Measurements from ENCODE around the gene MDM1.
A peak's percentile ranks its signal among the peaks of the same experiment; 100 is the strongest.

The MDM1 gene

GRCh38 chr12:68370006-68370590 lies 37.9 kb upstream of the MDM1 start:
- Histone ChIP-seq H3K27ac (ENCODE audit: low read depth, low read length) (no peak overlapping the region), H2AFZ (ENCODE audit: low read length, unreplicated experiment) (no peak overlapping the region), H3K79me2 (ENCODE audit: control insufficient read depth, insufficient read depth, low read length, unreplicated experiment) (no peaks in the 10 kb centered on the region), H3K4me1 (ENCODE audit: control insufficient read depth, insufficient read depth, low read length, unreplicated experiment) (peaks cover 19% of the 10 kb centered on the region), H3K4me3 (ENCODE audit: low read depth, low read length) (no peak overlapping the region), H3K27me3 (ENCODE audit: insufficient read depth, low read length) (no peaks in the 10 kb centered on the region), H3K36me3 (ENCODE audit: insufficient read depth, low read length) (no peaks in the 10 kb centered on the region)

- no peak overlapping the region; the same call in 1 of the 2 replicates for H3K4me3 ChIP-seq (ENCODE audit: low read depth, low read length)
- no peaks in the 10 kb centered on the region for H3K36me3 ChIP-seq (ENCODE audit: insufficient read depth, low read length)
- H3K27ac ChIP-seq (ENCODE audit: low read depth, low read length): peak overlapping the region; percentile 82
- H3K4me1 ChIP-seq (ENCODE audit: control insufficient read depth, insufficient read depth, low read length, unreplicated experiment): peaks cover 34% of the 10 kb centered on the region
- no peaks in the 10 kb centered on the region for H3K79me2 ChIP-seq (ENCODE audit: control insufficient read depth, insufficient read depth, low read length, unreplicated experiment)
- H2AFZ ChIP-seq (ENCODE audit: low read length, unreplicated experiment): no peak overlapping the region
- H3K27me3 ChIP-seq (ENCODE audit: insufficient read depth, low read length): no peaks in the 10 kb centered on the region
These were observed 36.2 kb upstream of the MDM1 start for GRCh38 chr12:68368327-68368726.

- H3K4me1 ChIP-seq (ENCODE audit: control insufficient read depth, insufficient read depth, low read length, unreplicated experiment): peaks cover 35% of the 10 kb centered on the region
- H3K79me2 ChIP-seq (ENCODE audit: control insufficient read depth, insufficient read depth, low read length, unreplicated experiment): no peaks in the 10 kb centered on the region
- H3K4me3 ChIP-seq (ENCODE audit: low read depth, low read length): no peak overlapping the region
- no peaks in the 10 kb centered on the region for H3K27me3 ChIP-seq (ENCODE audit: insufficient read depth, low read length)
- H2AFZ ChIP-seq (ENCODE audit: low read length, unreplicated experiment): no peak overlapping the region
- peak overlapping the region; percentile 82 for H3K27ac ChIP-seq (ENCODE audit: low read depth, low read length)
- no peaks in the 10 kb centered on the region for H3K36me3 ChIP-seq (ENCODE audit: insufficient read depth, low read length)
These were observed 35.7 kb upstream of the MDM1 start for GRCh38 chr12:68367903-68368302.

- Histone ChIP-seq H3K79me2 (ENCODE audit: control insufficient read depth, insufficient read depth, low read length, unreplicated experiment) (no peaks in the 10 kb centered on the region), H3K27me3 (ENCODE audit: insufficient read depth, low read length) (no peaks in the 10 kb centered on the region), H2AFZ (ENCODE audit: low read length, unreplicated experiment) (no peak overlapping the region), H3K4me3 (ENCODE audit: low read depth, low read length) (no peak overlapping the region), H3K27ac (ENCODE audit: low read depth, low read length) (peak overlapping the region; percentile 6; the same call in 1 of the 2 replicates), H3K36me3 (ENCODE audit: insufficient read depth, low read length) (no peaks in the 10 kb centered on the region), H3K4me1 (ENCODE audit: control insufficient read depth, insufficient read depth, low read length, unreplicated experiment) (peaks cover 35% of the 10 kb centered on the region)
These were observed 35.0 kb upstream of the MDM1 start for GRCh38 chr12:68367116-68367515.

- Histone ChIP-seq H3K36me3 (ENCODE audit: insufficient read depth, low read length) (no peaks in the 10 kb centered on the region), H3K79me2 (ENCODE audit: control insufficient read depth, insufficient read depth, low read length, unreplicated experiment) (no peaks in the 10 kb centered on the region), H2AFZ (ENCODE audit: low read length, unreplicated experiment) (peak overlapping the region; percentile 34), H3K27me3 (ENCODE audit: insufficient read depth, low read length) (no peaks in the 10 kb centered on the region), H3K4me1 (ENCODE audit: control insufficient read depth, insufficient read depth, low read length, unreplicated experiment) (peaks cover 35% of the 10 kb centered on the region), H3K27ac (ENCODE audit: low read depth, low read length) (peak overlapping the region; percentile 87), H3K4me3 (ENCODE audit: low read depth, low read length) (peak overlapping the region; percentile 39)
These were observed 32.9 kb upstream of the MDM1 start for GRCh38 chr12:68364893-68365725.

- Histone ChIP-seq H3K27ac (ENCODE audit: low read depth, low read length) (peak overlapping the region; percentile 87), H3K36me3 (ENCODE audit: insufficient read depth, low read length) (no peaks in the 10 kb centered on the region), H2AFZ (ENCODE audit: low read length, unreplicated experiment) (peak overlapping the region; percentile 34), H3K4me1 (ENCODE audit: control insufficient read depth, insufficient read depth, low read length, unreplicated experiment) (peaks cover 35% of the 10 kb centered on the region), H3K4me3 (ENCODE audit: low read depth, low read length) (peak overlapping the region; percentile 39), H3K79me2 (ENCODE audit: control insufficient read depth, insufficient read depth, low read length, unreplicated experiment) (no peaks in the 10 kb centered on the region), H3K27me3 (ENCODE audit: insufficient read depth, low read length) (no peaks in the 10 kb centered on the region)
These were observed 32.2 kb upstream of the MDM1 start for GRCh38 chr12:68364328-68364727.

GRCh38 chr12:68361953-68362352 lies 29.8 kb upstream of the MDM1 start:
- peaks cover 31% of the 10 kb centered on the region for H3K4me1 ChIP-seq (ENCODE audit: control insufficient read depth, insufficient read depth, low read length, unreplicated experiment)
- no peak overlapping the region for H3K27ac ChIP-seq (ENCODE audit: low read depth, low read length)
- H3K79me2 ChIP-seq (ENCODE audit: control insufficient read depth, insufficient read depth, low read length, unreplicated experiment): no peaks in the 10 kb centered on the region
- no peak overlapping the region for H2AFZ ChIP-seq (ENCODE audit: low read length, unreplicated experiment)
- H3K27me3 ChIP-seq (ENCODE audit: insufficient read depth, low read length): no peaks in the 10 kb centered on the region
- no peak overlapping the region for H3K4me3 ChIP-seq (ENCODE audit: low read depth, low read length)
- no peaks in the 10 kb centered on the region for H3K36me3 ChIP-seq (ENCODE audit: insufficient read depth, low read length)

- H3K79me2 ChIP-seq (ENCODE audit: control insufficient read depth, insufficient read depth, low read length, unreplicated experiment): no peaks in the 10 kb centered on the region
- H2AFZ ChIP-seq (ENCODE audit: low read length, unreplicated experiment): no peak overlapping the region
- peaks cover 22% of the 10 kb centered on the region for H3K4me1 ChIP-seq (ENCODE audit: control insufficient read depth, insufficient read depth, low read length, unreplicated experiment)
- no peak overlapping the region for H3K4me3 ChIP-seq (ENCODE audit: low read depth, low read length)
- no peaks in the 10 kb centered on the region for H3K36me3 ChIP-seq (ENCODE audit: insufficient read depth, low read length)
- no peak overlapping the region for H3K27ac ChIP-seq (ENCODE audit: low read depth, low read length)
- H3K27me3 ChIP-seq (ENCODE audit: insufficient read depth, low read length): no peaks in the 10 kb centered on the region
These were observed 27.5 kb upstream of the MDM1 start for GRCh38 chr12:68359674-68360073.

GRCh38 chr12:68358532-68359485 lies 26.6 kb upstream of the MDM1 start:
- Histone ChIP-seq H3K79me2 (ENCODE audit: control insufficient read depth, insufficient read depth, low read length, unreplicated experiment) (no peaks in the 10 kb centered on the region), H3K4me1 (ENCODE audit: control insufficient read depth, insufficient read depth, low read length, unreplicated experiment) (peaks cover 14% of the 10 kb centered on the region), H3K27ac (ENCODE audit: low read depth, low read length) (no peak overlapping the region), H2AFZ (ENCODE audit: low read length, unreplicated experiment) (peak overlapping the region; percentile 99), H3K27me3 (ENCODE audit: insufficient read depth, low read length) (no peaks in the 10 kb centered on the region), H3K4me3 (ENCODE audit: low read depth, low read length) (peak overlapping the region; percentile 40; the same call in 1 of the 2 replicates), H3K36me3 (ENCODE audit: insufficient read depth, low read length) (no peaks in the 10 kb centered on the region)

GRCh38 chr12:68356986-68357385 lies 24.8 kb upstream of the MDM1 start:
- H3K4me1 ChIP-seq (ENCODE audit: control insufficient read depth, insufficient read depth, low read length, unreplicated experiment): peaks cover 14% of the 10 kb centered on the region
- no peaks in the 10 kb centered on the region for H3K79me2 ChIP-seq (ENCODE audit: control insufficient read depth, insufficient read depth, low read length, unreplicated experiment)
- H3K36me3 ChIP-seq (ENCODE audit: insufficient read depth, low read length): no peaks in the 10 kb centered on the region
- H2AFZ ChIP-seq (ENCODE audit: low read length, unreplicated experiment): no peak overlapping the region
- no peak overlapping the region for H3K27ac ChIP-seq (ENCODE audit: low read depth, low read length)
- H3K4me3 ChIP-seq (ENCODE audit: low read depth, low read length): no peak overlapping the region
- no peaks in the 10 kb centered on the region for H3K27me3 ChIP-seq (ENCODE audit: insufficient read depth, low read length)
